KMS-11 (cell line): ENCODE data around the gene LMAN1L.

Source experiments
- H2AFZ ChIP-seq: fragments of 200-600 bp; sonication (generic); 2 replicates; pipeline ENCODE4 v1.6.1; 2016; ENCODE audit warnings: antibody characterized with exemption, mixed run types, low read depth
- H3K27ac ChIP-seq: fragments of 200-600 bp; sonication (generic); 2 replicates; pipeline ENCODE4 v1.6.1; 2016; ENCODE audit warnings: mild to moderate bottlenecking, mixed run types
- H3K27me3 ChIP-seq: fragments of 200-600 bp; sonication (generic); 2 replicates; pipeline ENCODE4 v1.6.1; 2017; ENCODE audit warnings: mild to moderate bottlenecking, low read depth, mixed run types, moderate library complexity; ENCODE audit not compliant: insufficient read depth
- H3K36me3 ChIP-seq: fragments of 200-600 bp; sonication (generic); 2 replicates; pipeline ENCODE4 v1.6.1; 2017; ENCODE audit warnings: mild to moderate bottlenecking, mixed run types; ENCODE audit not compliant: insufficient read depth
- H3K4me1 ChIP-seq: fragments of 200-600 bp; sonication (generic); 2 replicates; pipeline ENCODE4 v1.6.1; 2016; ENCODE audit warnings: mild to moderate bottlenecking, low read depth, mixed run types; ENCODE audit not compliant: poor library complexity, severe bottlenecking
- H3K4me2 ChIP-seq: fragments of 200-600 bp; sonication (generic); 2 replicates; pipeline ENCODE4 v1.7.0; 2016; ENCODE audit warnings: mild to moderate bottlenecking, mixed run types
- H3K4me3 ChIP-seq: fragments of 200-600 bp; sonication (generic); IDR thresholded peaks from 2 replicates; pipeline ENCODE4 v1.6.1; 2017; ENCODE audit warnings: low read depth, low read length, mixed read lengths; ENCODE audit not compliant: insufficient read depth
- H3K79me2 ChIP-seq: fragments of 200-600 bp; sonication (generic); 2 replicates; pipeline ENCODE4 v1.6.1; 2016; ENCODE audit warnings: low read depth, mixed run types; ENCODE audit not compliant: insufficient read depth
- H3K9ac ChIP-seq: fragments of 200-600 bp; sonication (generic); 2 replicates; pipeline ENCODE4 v1.6.1; 2016; ENCODE audit warnings: mild to moderate bottlenecking, mixed run types
- H4K20me1 ChIP-seq: fragments of 200-600 bp; sonication (generic); 2 replicates; pipeline ENCODE4 v1.6.1; 2016; ENCODE audit warnings: mild to moderate bottlenecking, mixed run types; ENCODE audit not compliant: insufficient read depth
- CTCF ChIP-seq: fragments of 200-600 bp; sonication (generic); conservative IDR thresholded peaks from 2 replicates; pipeline ENCODE4 v1.6.1; 2017; ENCODE audit warnings: low read depth, mild to moderate bottlenecking, antibody characterized with exemption, low read length, moderate library complexity, mixed read lengths

The LMAN1L gene

GRCh38 chr15:74815961-74816360, 3.3 kb downstream of the LMAN1L start:
- H4K20me1 ChIP-seq: no peaks in the 10 kb centered on the region
- H3K79me2 ChIP-seq: no peaks in the 10 kb centered on the region
- H3K4me1 ChIP-seq: no peaks in the 10 kb centered on the region
- no peak overlapping the region for H3K27ac ChIP-seq
- no peaks in the 10 kb centered on the region for H3K36me3 ChIP-seq
- H3K9ac ChIP-seq: no peak overlapping the region
- H2AFZ ChIP-seq: no peak overlapping the region
- H3K4me3 ChIP-seq: no peak overlapping the region
- H3K4me2 ChIP-seq: no peak overlapping the region
- no peak for TF ChIP-seq CTCF
- H3K27me3 ChIP-seq: peaks cover 49% of the 10 kb centered on the region

GRCh38 chr15:74816624-74817369, 4.2 kb downstream of the LMAN1L start:
- no peak for TF ChIP-seq CTCF
- Histone ChIP-seq H3K4me1 (no peaks in the 10 kb centered on the region), H4K20me1 (no peaks in the 10 kb centered on the region), H3K36me3 (no peaks in the 10 kb centered on the region), H3K4me3 (no peak overlapping the region), H3K79me2 (no peaks in the 10 kb centered on the region), H3K9ac (no peak overlapping the region), H2AFZ (no peak overlapping the region), H3K4me2 (no peak overlapping the region), H3K27ac (no peak overlapping the region), H3K27me3 (peaks cover 47% of the 10 kb centered on the region)

- no peaks in the 10 kb centered on the region for H3K4me1 ChIP-seq
- no peaks in the 10 kb centered on the region for H3K36me3 ChIP-seq
- peaks cover 44% of the 10 kb centered on the region for H3K27me3 ChIP-seq
- no peak overlapping the region for H2AFZ ChIP-seq
- no peaks in the 10 kb centered on the region for H4K20me1 ChIP-seq
- no peak overlapping the region for H3K9ac ChIP-seq
- H3K4me3 ChIP-seq: no peak overlapping the region
- no peak overlapping the region for H3K4me2 ChIP-seq
- no peak overlapping the region for H3K27ac ChIP-seq
- H3K79me2 ChIP-seq: no peaks in the 10 kb centered on the region
- TF ChIP-seq CTCF: no peak
Measured at GRCh38 chr15:74817370-74817737, 4.7 kb downstream of the LMAN1L start.

- Histone ChIP-seq H3K4me2 (no peak overlapping the region), H2AFZ (no peak overlapping the region), H3K79me2 (no peaks in the 10 kb centered on the region), H3K36me3 (no peaks in the 10 kb centered on the region), H4K20me1 (no peaks in the 10 kb centered on the region), H3K9ac (no peak overlapping the region), H3K4me1 (no peaks in the 10 kb centered on the region), H3K4me3 (no peak overlapping the region), H3K27me3 (peaks cover 65% of the 10 kb centered on the region), H3K27ac (no peak overlapping the region)
- no peak for TF ChIP-seq CTCF
Measured at GRCh38 chr15:74820056-74820455, 7.4 kb downstream of the LMAN1L start.
